Measurements from ENCODE around the gene RBM34.

GRCh38 chr1:235102993-235103411 is 58.0 kb downstream of the RBM34 start:
- TF ChIP-seq CTCF (conservative IDR thresholded peaks at IDR 0.05) (no peak), ZFX (IDR thresholded peaks at IDR 0.05) (no peak)

Measured in C4-2B (cell line).